Smooth muscle cell (in vitro differentiated cells): ENCODE measurements around the gene HOXA5. TPM values are rescaled to one million over a fixed set of nuclear protein-coding genes. Genes with fewer than 3 reads are reported as not detected.
A peak's percentile ranks its signal among the peaks of the same experiment; 100 is the strongest.

ENCODE experiments used
- DNase-seq: peaks from one replicate; lab custom pipeline; 2025; ENCODE audit not compliant: unreplicated experiment; lab: John Stamatoyannopoulos, UW
- H2AFZ ChIP-seq: fragments of 200-600 bp; sonication (generic); 2 replicates; pipeline ENCODE4 v1.6.0; 2016; ENCODE audit warnings: antibody characterized with exemption, low read depth, mild to moderate bottlenecking
- H3F3A ChIP-seq: fragments of 200-600 bp; sonication (generic); 2 replicates; pipeline ENCODE4 v1.6.0; 2017; ENCODE audit warnings: antibody characterized with exemption, low read depth
- H3K27ac ChIP-seq: fragments of 200-600 bp; sonication (generic); 2 replicates; pipeline ENCODE4 v1.5.1; 2016; ENCODE audit warnings: low read depth, mild to moderate bottlenecking
- H3K27me3 ChIP-seq: fragments of 200-600 bp; sonication (generic); 2 replicates; pipeline ENCODE4 v1.6.1; 2016; ENCODE audit warnings: low read depth, mild to moderate bottlenecking
- H3K36me3 ChIP-seq: fragments of 200-600 bp; sonication (generic); 2 replicates; pipeline ENCODE4 v1.5.1; 2016; ENCODE audit warnings: low read depth
- H3K4me1 ChIP-seq: fragments of 200-600 bp; sonication (generic); 2 replicates; pipeline ENCODE4 v1.5.1; 2016; ENCODE audit warnings: low read depth
- H3K4me2 ChIP-seq: fragments of 200-600 bp; sonication (generic); 2 replicates; pipeline ENCODE4 v1.6.0; 2016; ENCODE audit warnings: mild to moderate bottlenecking
- H3K4me3 ChIP-seq: fragments of 200-600 bp; sonication (generic); 2 replicates; pipeline ENCODE4 v1.5.1; 2016; ENCODE audit warnings: mild to moderate bottlenecking
- H3K79me2 ChIP-seq: fragments of 200-600 bp; sonication (generic); 2 replicates; pipeline ENCODE4 v1.6.0; 2016; ENCODE audit warnings: low read depth, mild to moderate bottlenecking
- H3K9ac ChIP-seq: fragments of 200-600 bp; sonication (generic); 2 replicates; pipeline ENCODE4 v1.6.0; 2016; ENCODE audit warnings: low read depth
- H3K9me3 ChIP-seq: fragments of 200-600 bp; sonication (generic); replicated peaks from 2 replicates; pipeline ENCODE4 v1.5.1; 2016; ENCODE audit warnings: low read depth
- H4K20me1 ChIP-seq: fragments of 200-600 bp; sonication (generic); 2 replicates; pipeline ENCODE4 v1.6.0; 2016; ENCODE audit warnings: low read depth
- CTCF ChIP-seq: fragments of 200-600 bp; sonication (generic); IDR thresholded peaks from 2 replicates; pipeline ENCODE4 v1.5.1; 2017; ENCODE audit warnings: borderline replicate concordance, mild to moderate bottlenecking, antibody characterized with exemption; ENCODE audit not compliant: insufficient read depth, poor library complexity, severe bottlenecking
- WGBS: methylation state at CpG from one replicate; pipeline ENCODE4 v1.1.7; 2016; ENCODE audit warnings: low lambda C conversion rate; 5-methylcytosine and 5-hydroxymethylcytosine counted together
- microRNA counts: library from miRNA; unstranded; fragments of <30 nt; microRNA quantifications from one replicate; lab custom pipeline; 2016
- microRNA-seq: library from miRNA; unstranded; fragments of <30 nt; microRNA quantifications from one replicate; pipeline ENCODE4, GENCODE V29; 2016; ENCODE audit warnings: borderline number of aligned reads
- polyA plus RNA-seq: library from polyadenylated mRNA; unstranded; fragments of >200 nt; fragmentation: Nextera tagmentation; extraction: Ambion mirVana; gene quantifications from 2 replicates; pipeline ENCODE4 v1.2.1, GENCODE V29; 2016
- small RNA-seq: library from RNA; depleted of rRNA; stranded (forward); fragments of <200 nt; gene quantifications from one replicate; pipeline ENCODE3, GENCODE V24; 2014
- total RNA-seq: library from RNA; depleted of rRNA; stranded (reverse); fragments of >200 nt; gene quantifications from 2 replicates; pipeline ENCODE4 v1.2.3, GENCODE V29; 2014

The HOXA5 gene
- total and polyA plus RNA-seq, 2 experiments from 2014 or later = 0.98 to 2.1 TPM

- DNase-seq = no peak
- Histone ChIP-seq H3K4me2 (no peak overlapping the region), H3K9ac (no peak overlapping the region), H3K36me3 (no peaks in the 10 kb centered on the region), H4K20me1 (peaks cover 7% of the 10 kb centered on the region), H3F3A (no peaks in the 10 kb centered on the region), H3K4me1 (peaks cover 7% of the 10 kb centered on the region), H3K79me2 (no peaks in the 10 kb centered on the region), H3K27ac (no peak overlapping the region), H3K27me3 (peaks cover 100% of the 10 kb centered on the region), H2AFZ (no peak overlapping the region), H3K4me3 (no peak overlapping the region), H3K9me3 (no peaks in the 10 kb centered on the region)
- 81% methylated on average over 1 of the region's 1 CpG for WGBS
- TF ChIP-seq CTCF = no peak
Observed at GRCh38 chr7:27092819-27093110, 50.7 kb downstream of the HOXA5 start.

- Histone ChIP-seq H3K9ac (no peak overlapping the region), H3K4me2 (no peak overlapping the region), H3F3A (no peaks in the 10 kb centered on the region), H3K4me3 (no peak overlapping the region), H2AFZ (no peak overlapping the region), H3K27me3 (peaks cover 100% of the 10 kb centered on the region), H3K79me2 (no peaks in the 10 kb centered on the region), H3K9me3 (no peaks in the 10 kb centered on the region), H3K27ac (no peak overlapping the region), H3K36me3 (no peaks in the 10 kb centered on the region), H3K4me1 (peaks cover 7% of the 10 kb centered on the region), H4K20me1 (peaks cover 1% of the 10 kb centered on the region)
- TF ChIP-seq CTCF = no peak
- 17% methylated on average over 9 of the region's 9 CpGs for WGBS
- no peak for DNase-seq
Observed at GRCh38 chr7:27091941-27092818, 51.3 kb downstream of the HOXA5 start.

- Histone ChIP-seq H3K27me3 (peaks cover 91% of the 10 kb centered on the region), H2AFZ (no peak overlapping the region), H3K4me1 (no peaks in the 10 kb centered on the region), H3K9ac (no peak overlapping the region), H3K4me3 (no peak overlapping the region), H3K9me3 (no peaks in the 10 kb centered on the region), H4K20me1 (no peaks in the 10 kb centered on the region), H3K79me2 (no peaks in the 10 kb centered on the region), H3F3A (no peaks in the 10 kb centered on the region), H3K27ac (no peak overlapping the region), H3K36me3 (no peaks in the 10 kb centered on the region), H3K4me2 (no peak overlapping the region)
- no peak for DNase-seq
- WGBS = 8% methylated on average over 3 of the region's 3 CpGs
- TF ChIP-seq CTCF = no peak
Observed at GRCh38 chr7:27091105-27091504, 52.4 kb downstream of the HOXA5 start.

MicroRNA genes within 50 kb of the gene (microRNA counts, 767-probe panel; counts per million panel counts)
- microRNA hsa-miR-196b-5p (lab: Ali Mortazavi, UCI) = 8,928 counts per million, percentile 68 among the panel's probes with 10 or more counts

Small RNA genes lying within 50 kb of the gene (microRNA-seq; reads per million reads assigned to microRNA genes)
- 18,111 reads per million, percentile 96 among the genes with 10 or more reads in this experiment for gene MIR196B

Small RNA genes lying within 50 kb of the gene (small RNA-seq; reads per million reads assigned to genes)
- not detected for gene AC004080.5
- gene RF01977 = not detected
- not detected for gene RF02140
- not detected for gene RF02141

Other genes with a start within 250 kb of the HOXA5 start
- gene HOXA1, start 47.7 kb downstream of the HOXA5 start, total RNA-seq = 0.40 TPM in 1 of 2 replicates, not detected in the other
- not detected in 2 replicates for gene HOXA1, start 47.7 kb downstream of the HOXA5 start, polyA plus RNA-seq
- not detected in 2 replicates for gene HOXA2, start 41.0 kb downstream of the HOXA5 start, total RNA-seq
- gene HOXA2, start 41.0 kb downstream of the HOXA5 start, polyA plus RNA-seq = not detected in 2 replicates
- gene HOXA4, start 12.9 kb downstream of the HOXA5 start, total RNA-seq = 1.4 TPM in 1 of 2 replicates, not detected in the other
- gene HOXA4, start 12.9 kb downstream of the HOXA5 start, polyA plus RNA-seq = 0.22 TPM in 1 of 2 replicates, not detected in the other
- gene HOXA6, start 4.1 kb upstream of the HOXA5 start, total RNA-seq = 0.58 TPM in 1 of 2 replicates, not detected in the other
- gene HOXA6, start 4.1 kb upstream of the HOXA5 start, polyA plus RNA-seq = 0.56 TPM in 1 of 2 replicates, not detected in the other
- 0.13 TPM in 1 of 2 replicates, not detected in the other for gene HOXA3, start 8.9 kb upstream of the HOXA5 start, total RNA-seq
- 0.31 and 0.83 TPM in 2 replicates for gene HOXA3, start 8.9 kb upstream of the HOXA5 start, polyA plus RNA-seq
- 0.72 TPM in 1 of 2 replicates, not detected in the other for gene HOXA7, start 13.0 kb upstream of the HOXA5 start, total RNA-seq
- 1.2 and 1.6 TPM in 2 replicates for gene HOXA7, start 13.0 kb upstream of the HOXA5 start, polyA plus RNA-seq
- gene HOXA9, start 21.9 kb upstream of the HOXA5 start, total RNA-seq = 22.9 and 35.8 TPM in 2 replicates
- gene HOXA9, start 21.9 kb upstream of the HOXA5 start, polyA plus RNA-seq = 12.6 and 19.2 TPM in 2 replicates
- gene HOXA10, start 30.6 kb upstream of the HOXA5 start, total RNA-seq = 35.7 and 53.6 TPM in 2 replicates
- gene HOXA10, start 30.6 kb upstream of the HOXA5 start, polyA plus RNA-seq = 37.6 and 39.4 TPM in 2 replicates
- 18.2 and 20.3 TPM in 2 replicates for gene HOXA11, start 41.6 kb upstream of the HOXA5 start, total RNA-seq
- gene HOXA11, start 41.6 kb upstream of the HOXA5 start, polyA plus RNA-seq = 25.2 and 27.7 TPM in 2 replicates
- gene HOXA13, start 56.4 kb upstream of the HOXA5 start, total RNA-seq = 14.2 and 21.6 TPM in 2 replicates
- 6.2 and 10.0 TPM in 2 replicates for gene HOXA13, start 56.4 kb upstream of the HOXA5 start, polyA plus RNA-seq
- 0.18 and 0.36 TPM in 2 replicates for gene EVX1, start 99.1 kb upstream of the HOXA5 start, total RNA-seq
- gene EVX1, start 99.1 kb upstream of the HOXA5 start, polyA plus RNA-seq = 2.0 and 2.6 TPM in 2 replicates